Stimulated activated naive B cell treated with anti-CD40 and anti-IgM and Interleukin-4, amounts not matched to agents 10 μg/mL and 1 μg/mL and 100 μg/mL, for 72 hours (primary cell): Measurements from ENCODE around the gene TIMP3.

Source experiments
- ATAC-seq, 2 donors: fragments of 150-1000 bp; cut with Tn5 transposase; replicated peaks; 2 replicates each; pipeline ENCODE4 v1.10.0; 2021; ENCODE audit warnings: moderate library complexity in 1 of 2
- DNase-seq: peaks from one replicate; pipeline ENCODE4 v3.0.0; 2021
- H3K27ac Mint-ChIP-seq: one replicate; pipeline ENCODE4 v1.8.0; 2022; ENCODE audit warnings: mild to moderate bottlenecking, mixed read lengths
- H3K27me3 Mint-ChIP-seq, 2 donors: one replicate each; pipeline ENCODE4 v1.8.0; 2022; ENCODE audit warnings: mixed read lengths in 2 of 2
- H3K36me3 Mint-ChIP-seq, 2 donors: one replicate each; pipeline ENCODE4 v1.8.0; 2022; ENCODE audit warnings: mixed read lengths in 2 of 2, mild to moderate bottlenecking in 1 of 2
- H3K4me1 Mint-ChIP-seq, 2 donors: one replicate each; pipeline ENCODE4 v1.8.0; 2022; ENCODE audit warnings: mixed read lengths in 2 of 2, mild to moderate bottlenecking in 1 of 2
- H3K4me3 Mint-ChIP-seq, 2 donors: one replicate each; pipeline ENCODE4 v1.8.0; 2022; ENCODE audit warnings: mild to moderate bottlenecking in 2 of 2, mixed read lengths in 2 of 2, moderate library complexity in 1 of 2
- H3K9me3 Mint-ChIP-seq, 2 donors: one replicate each; pipeline ENCODE4 v1.8.0; 2022; ENCODE audit warnings: mixed read lengths in 2 of 2, mild to moderate bottlenecking in 1 of 2

TIMP3 gene

GRCh38 chr22:32794449-32795213, 6.9 kb upstream of the TIMP3 start:
- ATAC-seq (no peak), DNase-seq (no peak)
- Mint-ChIP-seq H3K4me1 (no peaks in the 10 kb centered on the region), H3K27me3 (peaks cover 25 to 52% of the 10 kb centered on the region in 2 donors), H3K36me3 (peaks cover 0 to 1% of the 10 kb centered on the region in 2 donors), H3K27ac (no peak overlapping the region), H3K9me3 (no peaks in the 10 kb centered on the region), H3K4me3 (no peak overlapping the region)

DNA sequence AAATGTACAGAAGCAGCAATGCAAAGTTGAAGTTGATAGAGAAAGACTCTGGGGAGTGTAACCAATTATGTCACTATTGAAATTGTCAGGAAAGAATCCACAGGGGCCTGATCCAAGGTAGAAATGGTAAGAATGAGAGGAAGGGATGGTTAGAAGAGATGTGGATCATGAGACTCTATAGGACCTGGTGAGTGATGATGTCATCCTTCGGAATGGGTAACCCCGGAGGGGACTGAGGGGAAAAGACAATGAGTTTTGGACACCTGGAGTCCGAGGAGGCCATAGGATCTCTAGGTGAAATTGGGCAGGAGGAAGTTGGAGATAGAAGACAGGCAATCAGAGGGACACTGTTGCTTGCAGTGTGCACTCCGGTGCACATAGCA, 6.3 kb upstream of the TIMP3 start:
- H3K36me3 Mint-ChIP-seq: peaks cover 0 to 1% of the 10 kb centered on the region in 2 donors
- ATAC-seq: no peak
- H3K27ac Mint-ChIP-seq: no peak overlapping the region
- no peak for DNase-seq
- no peak overlapping the region for H3K4me3 Mint-ChIP-seq
- H3K9me3 Mint-ChIP-seq: no peaks in the 10 kb centered on the region
- no peaks in the 10 kb centered on the region for H3K4me1 Mint-ChIP-seq
- H3K27me3 Mint-ChIP-seq: peaks cover 31 to 57% of the 10 kb centered on the region in 2 donors

- Mint-ChIP-seq H3K27ac (no peak overlapping the region), H3K4me1 (peaks cover 3 to 5% of the 10 kb centered on the region in 2 donors), H3K9me3 (no peaks in the 10 kb centered on the region), H3K27me3 (peaks cover 40 to 69% of the 10 kb centered on the region in 2 donors), H3K36me3 (peaks cover 0 to 1% of the 10 kb centered on the region in 2 donors), H3K4me3 (no peak overlapping the region)
- DNase-seq: peak; percentile 33
- ATAC-seq: peak; percentile 86 to 88
These were observed 4.5 kb upstream of the TIMP3 start for GRCh38 chr22:32796865-32797573.

GRCh38 chr22:32799496-32799895, 2.0 kb upstream of the TIMP3 start:
- H3K27me3 Mint-ChIP-seq: peaks cover 57 to 83% of the 10 kb centered on the region in 2 donors
- H3K36me3 Mint-ChIP-seq: peaks cover 0 to 1% of the 10 kb centered on the region in 2 donors
- no peaks in the 10 kb centered on the region for H3K9me3 Mint-ChIP-seq
- peaks cover 8 to 14% of the 10 kb centered on the region in 2 donors for H3K4me1 Mint-ChIP-seq
- DNase-seq (no peak), ATAC-seq (no peak)
- no peak overlapping the region for H3K4me3 Mint-ChIP-seq
- no peak overlapping the region for H3K27ac Mint-ChIP-seq

DNA sequence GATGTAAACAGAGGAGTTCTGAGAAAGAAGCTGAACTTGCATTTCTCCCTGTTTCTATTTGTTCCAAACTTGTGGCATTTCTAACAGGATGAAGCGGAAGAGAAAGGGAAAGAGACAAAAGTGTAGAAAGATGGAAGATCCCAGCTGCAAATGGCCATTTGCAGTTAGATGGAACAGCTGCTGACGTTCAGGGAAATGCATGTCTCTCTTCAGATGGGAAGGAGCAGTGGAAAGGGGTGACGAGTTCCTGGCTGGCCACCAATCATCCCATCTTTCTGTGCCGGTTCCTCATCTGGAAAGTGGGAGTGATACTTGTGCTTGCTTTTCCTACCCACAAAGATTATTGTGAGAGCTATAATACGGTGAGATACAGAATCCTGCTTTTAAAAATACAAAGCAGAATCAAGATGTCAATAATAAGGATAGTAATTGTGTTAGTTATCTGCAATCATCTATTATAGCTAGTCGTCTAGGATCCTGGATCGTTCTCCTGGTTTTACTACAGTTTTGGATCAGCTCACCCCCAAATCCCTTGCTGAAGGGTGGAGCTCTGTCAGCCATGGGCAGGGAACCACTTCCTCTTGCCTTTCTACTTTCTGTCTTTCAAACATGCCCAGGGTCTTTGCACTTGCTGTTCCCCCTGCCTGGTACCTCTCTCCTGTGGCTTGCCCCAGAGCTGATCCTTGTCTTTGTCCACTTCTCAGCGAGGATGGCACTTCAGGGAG, 1.2 kb upstream of the TIMP3 start:
- peaks cover 0 to 1% of the 10 kb centered on the region in 2 donors for H3K36me3 Mint-ChIP-seq
- no peaks in the 10 kb centered on the region for H3K9me3 Mint-ChIP-seq
- H3K4me1 Mint-ChIP-seq: peaks cover 8 to 14% of the 10 kb centered on the region in 2 donors
- H3K4me3 Mint-ChIP-seq: no peak overlapping the region
- DNase-seq (no peak), ATAC-seq (no peak)
- H3K27me3 Mint-ChIP-seq: peaks cover 63 to 83% of the 10 kb centered on the region in 2 donors
- no peak overlapping the region for H3K27ac Mint-ChIP-seq

GRCh38 chr22:32800994-32801536, 440 bp upstream of the TIMP3 start:
- Mint-ChIP-seq H3K9me3 (no peaks in the 10 kb centered on the region), H3K27ac (no peak overlapping the region), H3K36me3 (peaks cover 0 to 1% of the 10 kb centered on the region in 2 donors), H3K4me3 (no peak overlapping the region), H3K27me3 (peaks cover 70 to 81% of the 10 kb centered on the region in 2 donors), H3K4me1 (peaks cover 8 to 14% of the 10 kb centered on the region in 2 donors)
- DNase-seq (no peak), ATAC-seq (no peak)

- H3K9me3 Mint-ChIP-seq: no peaks in the 10 kb centered on the region
- peaks cover 67 to 75% of the 10 kb centered on the region in 2 donors for H3K27me3 Mint-ChIP-seq
- H3K4me1 Mint-ChIP-seq: peaks cover 8 to 14% of the 10 kb centered on the region in 2 donors
- no peak for ATAC-seq
- no peak overlapping the region for H3K27ac Mint-ChIP-seq
- no peaks in the 10 kb centered on the region for H3K36me3 Mint-ChIP-seq
- peak overlapping the region; percentile 62 to 68 for H3K4me3 Mint-ChIP-seq
- no peak for DNase-seq
These were observed 796 bp downstream of the TIMP3 start for GRCh38 chr22:32802237-32802765.

DNA sequence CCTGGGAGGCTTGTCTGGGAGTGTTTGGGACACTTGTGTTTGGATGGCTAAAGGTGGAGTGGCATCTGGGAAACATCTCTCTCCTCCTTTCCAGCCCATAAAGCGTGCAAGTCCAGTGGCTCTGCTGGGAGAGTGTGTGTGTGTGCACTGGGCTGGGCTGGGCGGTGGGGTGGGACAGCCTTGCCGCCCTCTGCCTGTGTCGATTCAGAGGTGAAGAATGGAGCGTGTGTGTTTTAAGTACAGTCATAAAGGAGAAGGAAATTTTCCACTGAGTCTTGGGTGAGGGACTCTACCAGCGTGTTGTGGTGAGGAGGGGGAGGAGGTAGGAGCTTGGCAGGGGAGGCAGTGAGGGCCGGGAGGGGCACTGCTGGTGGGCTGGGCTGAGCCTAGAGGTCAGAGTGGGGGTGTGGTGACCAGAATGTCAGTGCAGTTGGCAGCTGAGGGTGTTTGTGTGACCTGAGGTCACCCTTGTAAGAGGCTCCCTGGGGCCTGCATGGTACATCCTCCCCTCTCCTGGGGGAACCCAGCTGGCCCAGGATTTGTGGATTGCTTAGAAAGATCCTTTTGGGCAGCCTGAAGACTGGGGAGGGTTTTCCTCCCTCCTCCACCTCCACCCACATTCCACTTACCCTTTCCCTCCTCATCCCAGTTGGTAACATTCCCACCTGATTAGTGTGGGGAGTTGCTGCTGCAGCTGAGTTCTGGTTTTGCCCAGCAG, 1.7 kb downstream of the TIMP3 start:
- no peaks in the 10 kb centered on the region for H3K36me3 Mint-ChIP-seq
- DNase-seq: no peak
- ATAC-seq: peak in 1 of 2 donors; percentile 41
- H3K27me3 Mint-ChIP-seq: peaks cover 64 to 73% of the 10 kb centered on the region in 2 donors
- H3K4me1 Mint-ChIP-seq: peaks cover 8 to 14% of the 10 kb centered on the region in 2 donors
- H3K4me3 Mint-ChIP-seq: no peak overlapping the region
- H3K9me3 Mint-ChIP-seq: no peaks in the 10 kb centered on the region
- H3K27ac Mint-ChIP-seq: no peak overlapping the region

DNA sequence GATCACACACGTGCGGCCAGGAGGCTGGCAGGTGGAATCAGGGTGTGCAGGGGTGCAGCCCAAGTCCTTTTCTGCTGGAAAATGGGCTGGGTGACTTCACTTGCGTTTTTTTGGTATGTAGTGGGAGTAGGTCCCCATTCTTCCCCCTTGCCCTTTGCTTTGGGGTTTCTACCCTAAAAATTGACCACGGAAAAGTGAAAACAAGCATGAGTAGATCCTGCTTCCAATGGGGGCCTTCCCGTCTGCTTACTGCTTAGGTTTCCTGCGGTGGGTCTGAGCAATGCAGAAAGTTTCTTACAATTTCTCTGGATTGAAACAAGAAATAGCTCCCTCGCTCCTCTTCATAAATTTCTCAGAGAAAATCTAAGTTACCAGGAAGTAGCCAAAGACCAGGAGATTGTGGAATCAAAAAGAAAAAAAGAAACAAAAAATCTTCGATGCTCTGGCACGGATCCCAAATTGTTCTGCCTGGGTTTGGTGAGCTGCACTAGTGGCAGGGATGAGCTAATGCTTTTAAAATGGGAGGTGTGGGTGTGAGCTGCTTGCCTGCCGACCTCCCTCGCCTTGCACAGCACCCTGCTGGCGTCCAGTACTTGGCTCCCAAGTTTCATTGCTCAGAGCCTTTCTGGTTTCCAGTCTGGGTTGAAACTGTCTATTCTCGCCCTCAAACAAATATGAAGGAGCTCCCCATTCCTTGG, 2.4 kb downstream of the TIMP3 start:
- peaks cover 57 to 77% of the 10 kb centered on the region in 2 donors for H3K27me3 Mint-ChIP-seq
- no peak overlapping the region for H3K27ac Mint-ChIP-seq
- H3K4me1 Mint-ChIP-seq: peaks cover 8 to 14% of the 10 kb centered on the region in 2 donors
- DNase-seq: no peak
- H3K36me3 Mint-ChIP-seq: no peaks in the 10 kb centered on the region
- ATAC-seq: no peak
- H3K4me3 Mint-ChIP-seq: no peak overlapping the region
- H3K9me3 Mint-ChIP-seq: no peaks in the 10 kb centered on the region

DNA sequence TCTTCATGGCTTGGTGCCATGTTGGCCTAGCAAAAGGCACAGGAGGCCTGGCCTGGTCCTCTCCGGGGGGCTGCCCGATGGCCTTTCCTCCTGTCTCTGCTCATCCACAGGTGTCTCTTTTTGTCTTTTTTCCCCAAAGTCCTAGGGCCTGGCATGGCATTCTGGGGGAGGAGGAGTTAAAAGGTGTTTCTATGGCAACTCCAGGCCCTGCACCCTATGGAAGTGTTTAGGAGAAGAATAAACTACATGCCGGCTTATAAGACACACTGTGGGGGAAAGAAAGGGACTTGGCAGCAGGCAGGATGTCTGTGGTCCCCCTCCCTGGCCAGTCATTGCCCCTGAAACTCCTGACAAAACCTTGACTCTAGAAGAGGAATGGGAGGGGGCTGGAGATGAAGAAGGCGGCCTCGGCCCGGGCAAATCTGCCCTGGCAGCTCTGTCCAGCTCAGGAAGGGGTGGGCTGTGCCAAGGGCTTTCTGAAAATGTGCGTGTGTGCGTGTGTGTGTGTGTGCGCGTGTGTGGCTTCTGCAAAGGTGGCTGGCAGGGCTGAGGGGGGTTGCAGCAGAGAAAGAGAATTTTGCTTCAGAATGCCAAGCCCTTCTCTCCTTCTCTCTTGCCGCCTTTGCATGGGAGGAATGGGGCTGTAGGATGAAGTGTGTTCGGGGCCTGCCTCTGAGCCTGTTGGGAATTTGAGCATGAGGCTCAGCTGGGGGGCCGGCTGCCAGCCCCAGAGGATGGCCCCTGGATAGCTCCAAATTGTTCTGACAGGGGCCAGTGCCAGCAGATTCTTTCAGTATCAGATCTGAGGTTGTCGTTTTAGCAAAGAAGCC, 3.2 kb downstream of the TIMP3 start:
- no peaks in the 10 kb centered on the region for H3K9me3 Mint-ChIP-seq
- H3K27me3 Mint-ChIP-seq: peaks cover 49 to 74% of the 10 kb centered on the region in 2 donors
- DNase-seq (no peak), ATAC-seq (no peak)
- no peaks in the 10 kb centered on the region for H3K36me3 Mint-ChIP-seq
- no peak overlapping the region for H3K4me3 Mint-ChIP-seq
- H3K27ac Mint-ChIP-seq: no peak overlapping the region
- peaks cover 8 to 14% of the 10 kb centered on the region in 2 donors for H3K4me1 Mint-ChIP-seq

DNA sequence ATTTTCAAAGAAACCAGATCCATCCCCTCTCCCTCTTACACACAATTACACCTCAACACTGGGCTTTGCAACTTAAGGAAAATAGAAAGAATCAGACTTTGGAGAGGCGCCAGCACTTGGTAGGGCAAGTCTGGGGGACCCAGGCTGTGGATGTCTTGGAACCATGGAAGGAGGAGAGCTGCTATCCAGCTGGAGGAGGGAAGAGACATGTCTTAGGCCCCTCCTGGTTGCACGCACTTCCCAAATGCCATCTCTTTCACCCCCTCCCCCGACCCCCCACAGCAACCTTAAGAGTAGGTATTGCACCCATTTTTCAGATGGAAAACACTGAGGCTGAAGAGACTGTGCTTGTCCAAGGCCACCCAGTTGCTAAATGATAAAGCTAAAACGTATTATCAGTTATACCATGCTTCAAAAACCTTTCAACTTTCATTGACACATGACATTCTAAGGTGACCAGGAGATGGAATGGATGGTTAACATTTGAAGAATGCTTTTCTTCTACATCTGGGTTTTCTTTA, 3.9 kb downstream of the TIMP3 start:
- Mint-ChIP-seq H3K27ac (no peak overlapping the region), H3K27me3 (peaks cover 43 to 67% of the 10 kb centered on the region in 2 donors), H3K9me3 (no peaks in the 10 kb centered on the region), H3K4me3 (no peak overlapping the region), H3K4me1 (peaks cover 8 to 14% of the 10 kb centered on the region in 2 donors), H3K36me3 (no peaks in the 10 kb centered on the region)
- ATAC-seq (no peak), DNase-seq (no peak)

- Mint-ChIP-seq H3K27me3 (peaks cover 41 to 66% of the 10 kb centered on the region in 2 donors), H3K4me1 (peaks cover 8 to 10% of the 10 kb centered on the region in 2 donors), H3K36me3 (no peaks in the 10 kb centered on the region), H3K4me3 (no peak overlapping the region), H3K9me3 (no peaks in the 10 kb centered on the region), H3K27ac (no peak overlapping the region)
- DNase-seq (no peak), ATAC-seq (no peak)
These were observed 4.8 kb downstream of the TIMP3 start for GRCh38 chr22:32806296-32806695.
